Ecto neural progenitor cell (in vitro differentiated cells): Measurements from ENCODE around the gene OSM.

Experiments
- DNase-seq: peaks from one replicate; pipeline ENCODE4 v3.0.0-alpha.2; 2018; ENCODE audit warnings: low spot score

The OSM gene

DNA sequence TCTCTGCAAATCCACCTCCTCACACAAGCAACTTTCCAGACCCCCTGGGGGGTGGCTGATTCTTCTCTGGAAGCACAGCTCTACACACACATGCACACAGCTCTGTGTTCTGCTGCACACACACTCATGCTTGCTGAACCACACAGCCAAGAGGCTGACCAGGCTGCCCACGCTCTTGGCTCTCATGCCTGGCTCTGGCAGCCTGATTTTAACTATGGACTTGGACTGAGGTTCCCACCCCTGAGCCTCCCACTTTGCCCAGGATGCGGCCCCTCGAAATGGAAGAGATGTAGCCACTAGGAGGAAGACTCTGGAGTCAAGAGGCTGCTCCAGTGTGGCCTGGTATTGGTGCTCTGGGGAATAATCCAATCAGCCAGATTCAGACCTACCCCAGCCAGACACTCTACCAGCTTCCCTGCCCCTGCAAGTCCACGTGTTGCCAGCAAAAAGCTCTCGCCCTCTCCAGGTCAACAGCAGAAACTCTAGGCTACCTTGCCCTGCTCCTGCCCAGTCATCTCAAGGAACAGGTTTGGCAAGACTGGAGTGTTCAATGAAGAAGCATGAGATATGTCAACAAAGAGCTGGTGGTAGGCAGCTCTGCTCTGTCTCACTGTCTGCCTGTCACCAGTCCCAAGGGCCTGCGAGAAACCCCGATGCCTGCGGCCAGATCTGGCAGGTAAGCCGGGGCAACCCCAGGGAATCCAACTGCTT lies 31.5 kb upstream of the OSM start:
- no peak for DNase-seq

- no peak for DNase-seq
These were observed 30.8 kb upstream of the OSM start for GRCh38 chr22:30297276-30297990.

GRCh38 chr22:30296833-30297232 lies 30.2 kb upstream of the OSM start:
- no peak for DNase-seq

- no peak for DNase-seq
These were observed 29.7 kb upstream of the OSM start for GRCh38 chr22:30296324-30296723.

DNA sequence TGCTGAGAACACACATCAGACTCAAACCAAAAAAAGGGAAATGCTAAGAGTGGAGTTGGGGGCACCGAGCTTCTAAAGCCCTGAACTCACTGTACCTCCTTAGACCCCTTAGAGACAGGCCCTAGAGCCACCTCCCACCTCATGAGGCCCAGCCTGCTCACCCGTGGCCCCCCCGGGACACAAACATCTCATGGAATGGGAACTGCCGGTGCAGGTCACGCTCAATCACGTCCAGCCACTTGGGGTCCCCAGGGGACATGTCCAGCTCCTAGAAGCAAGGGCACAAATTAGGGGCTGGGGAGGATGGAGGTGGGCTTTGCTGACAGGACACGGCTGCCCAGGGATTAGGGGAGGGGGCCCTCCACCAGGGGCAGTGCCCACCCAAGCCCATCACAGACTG lies 28.9 kb upstream of the OSM start:
- no peak for DNase-seq

DNA sequence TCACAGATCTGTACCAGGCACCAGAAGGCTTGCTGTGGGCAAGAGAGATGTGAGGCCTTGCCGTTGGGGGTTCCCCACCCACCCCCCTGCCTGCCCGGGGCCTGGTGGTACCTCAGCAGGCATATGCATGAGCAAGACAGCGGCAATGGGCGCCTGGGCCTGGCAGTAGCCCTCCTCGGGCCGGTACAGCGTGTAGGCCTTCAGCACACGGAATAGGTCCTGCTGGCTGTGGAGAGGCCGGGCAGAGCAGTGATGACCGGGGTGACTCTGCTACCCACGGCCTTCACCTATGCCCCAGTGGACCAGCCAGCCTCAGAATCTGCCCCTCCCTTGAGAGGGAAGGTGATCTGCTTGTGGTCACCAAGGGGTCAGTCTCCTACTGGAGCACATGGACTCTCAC lies 28.2 kb upstream of the OSM start:
- DNase-seq = no peak

DNA sequence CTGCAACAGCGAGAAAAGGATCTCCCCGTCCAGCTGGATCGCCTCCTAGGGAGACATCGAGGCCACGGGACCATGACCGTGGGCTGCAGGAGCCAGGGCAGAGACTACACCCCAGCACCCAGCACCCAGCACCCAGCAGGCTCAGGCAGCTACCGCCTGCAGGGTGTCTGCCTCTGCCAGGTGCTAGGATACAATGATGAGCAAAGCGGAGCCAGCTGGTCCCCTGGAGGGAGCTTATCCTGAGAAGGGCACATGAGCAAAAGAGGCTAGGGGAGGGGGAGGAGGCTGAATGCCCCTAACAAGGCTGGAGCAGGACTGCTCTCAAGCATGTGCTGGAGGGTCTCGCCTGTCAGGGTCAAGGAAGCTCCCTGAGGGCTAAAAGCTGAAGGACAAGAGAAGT lies 27.4 kb upstream of the OSM start:
- no peak for DNase-seq

GRCh38 chr22:30293026-30293425 lies 26.4 kb upstream of the OSM start:
- no peak for DNase-seq

GRCh38 chr22:30292069-30292970 lies 25.7 kb upstream of the OSM start:
- no peak for DNase-seq

DNA sequence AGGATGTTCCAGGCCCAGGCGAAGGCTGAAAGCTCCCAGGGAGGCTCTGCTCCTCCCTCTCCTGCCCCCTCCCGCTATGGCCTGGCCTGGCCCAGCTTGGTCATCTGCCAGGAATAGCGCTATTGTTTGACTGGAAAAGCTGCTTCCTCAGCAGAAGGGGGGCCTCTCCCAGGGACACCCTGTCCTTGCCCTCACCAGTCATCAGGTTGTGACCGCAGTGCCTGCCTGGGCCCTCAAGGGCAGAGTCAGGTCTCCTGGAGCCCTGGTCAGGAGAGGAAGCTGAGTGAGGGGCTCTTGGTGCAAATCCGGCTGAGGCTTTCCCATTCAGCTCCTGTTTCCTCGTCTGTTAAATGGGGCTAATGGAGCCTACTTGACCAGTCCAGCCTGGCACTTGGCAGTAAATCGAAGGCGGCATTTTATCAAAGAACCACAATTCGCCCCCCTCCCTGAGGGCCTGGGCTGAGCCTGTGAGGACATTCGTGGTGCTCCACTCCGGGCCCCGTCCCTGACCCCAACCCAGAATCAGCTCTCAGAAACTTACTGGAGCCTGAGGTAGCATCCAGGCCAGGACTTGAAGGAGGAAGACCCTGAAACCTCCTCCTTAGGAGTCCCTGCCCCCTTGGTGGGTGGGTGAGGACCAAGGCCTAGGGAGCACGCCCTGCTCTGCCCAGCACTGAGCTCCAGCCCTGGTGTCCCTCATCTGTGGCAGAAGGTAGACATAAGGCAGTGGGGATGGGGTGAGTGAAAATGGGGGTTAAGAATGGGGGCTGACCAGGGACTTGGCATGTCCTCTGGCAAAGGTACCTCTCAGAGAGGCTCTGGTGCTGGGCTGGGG lies 24.6 kb upstream of the OSM start:
- no peak for DNase-seq

DNA sequence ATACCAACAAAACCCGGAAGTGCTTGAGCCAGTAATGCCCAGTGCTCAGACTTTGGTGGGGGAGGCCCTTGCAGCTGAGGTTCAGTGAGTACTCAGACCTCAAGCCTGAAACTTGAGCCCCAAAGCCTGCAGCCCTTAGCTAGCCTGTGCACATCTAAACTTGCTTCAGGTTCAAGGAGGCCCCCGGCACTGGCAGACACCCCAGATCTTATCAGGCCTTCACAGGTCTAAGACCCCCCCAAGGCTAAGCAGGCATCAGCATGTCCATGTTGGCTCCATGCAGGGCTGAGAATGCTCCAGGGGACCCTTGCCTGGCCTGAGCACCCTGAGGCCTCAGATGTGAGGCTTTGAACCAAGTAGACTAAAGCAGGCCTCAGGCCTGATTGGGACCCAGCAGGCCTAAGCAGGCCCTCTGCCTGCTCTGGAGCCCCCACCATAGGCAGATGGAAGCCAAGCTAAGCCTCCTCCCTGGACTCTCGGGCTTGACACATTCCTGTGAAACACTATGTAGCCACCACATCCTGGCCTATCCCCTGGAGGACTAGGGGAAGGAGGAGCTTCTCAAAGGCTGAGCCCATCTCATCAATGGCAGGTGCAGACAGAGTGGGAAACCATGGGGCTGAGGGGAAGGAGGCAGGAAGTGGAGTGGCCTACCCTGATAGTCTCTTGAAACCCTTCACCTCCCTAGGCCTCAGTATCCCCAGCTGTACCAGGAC lies 23.8 kb upstream of the OSM start:
- DNase-seq = no peak

DNA sequence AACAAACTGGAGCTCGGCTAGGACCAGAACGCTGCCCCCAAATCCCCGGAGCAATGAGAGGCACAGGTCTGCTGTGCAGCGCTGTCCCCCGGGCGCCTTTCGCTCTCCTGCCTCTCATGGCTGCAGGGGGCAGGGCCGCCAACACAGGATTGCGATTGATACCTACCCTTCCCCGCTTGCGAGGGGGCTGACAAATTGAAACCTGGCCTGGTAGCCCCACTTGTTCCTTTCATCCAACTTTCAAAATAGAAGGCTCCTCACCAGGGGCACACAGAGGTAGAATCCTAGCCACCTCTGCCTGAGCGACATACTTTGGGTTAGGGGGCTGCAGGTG lies 23.3 kb upstream of the OSM start:
- no peak for DNase-seq

DNA sequence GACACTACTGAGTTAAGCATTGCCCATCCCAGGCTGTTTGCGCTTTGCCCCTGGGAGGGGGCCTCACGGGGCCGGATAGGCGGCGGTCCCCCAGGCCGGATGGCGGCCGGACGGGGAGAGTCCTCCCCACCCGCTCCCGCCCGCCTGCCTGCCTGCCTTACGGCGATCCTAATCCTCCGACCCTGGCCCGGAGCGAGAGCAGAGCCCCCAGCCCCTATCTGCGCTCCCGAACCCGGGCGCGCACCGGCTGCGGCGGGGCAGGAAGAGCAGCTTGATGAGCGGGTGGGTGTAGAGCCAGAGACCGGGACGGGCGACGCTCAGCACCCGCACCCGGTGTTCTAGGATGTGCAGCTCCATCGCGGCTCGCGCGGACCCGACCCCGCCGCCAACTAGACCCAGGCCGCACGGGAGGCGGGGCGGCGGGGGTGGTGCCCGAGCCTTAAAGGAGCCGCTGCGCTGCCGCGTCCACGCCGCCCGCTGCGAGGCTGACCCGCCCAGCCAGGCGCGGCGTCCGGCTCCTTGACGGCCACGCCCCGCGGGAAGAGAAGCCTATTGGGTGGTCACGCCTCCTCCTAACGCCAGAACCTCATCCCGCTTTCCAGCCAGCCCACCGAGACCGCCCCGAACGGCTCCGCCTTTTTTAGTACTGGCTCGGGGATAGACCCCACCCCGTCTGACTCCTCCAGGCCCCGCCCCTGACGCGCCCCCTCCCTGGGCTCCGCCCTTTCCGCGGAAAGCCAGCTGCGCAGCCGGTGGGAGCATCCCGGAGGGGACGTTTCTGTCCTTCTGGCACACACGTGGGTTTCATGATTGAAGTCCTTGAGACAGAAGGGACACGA lies 22.7 kb upstream of the OSM start, which contains the start of gene CASTOR1:
CASTOR1 (minus strand) TSS at position 365 of the 839 bp plus-strand sequence; CDS start at position 357, 8 bp downstream.
- DNase-seq = peak; percentile 99

DNA sequence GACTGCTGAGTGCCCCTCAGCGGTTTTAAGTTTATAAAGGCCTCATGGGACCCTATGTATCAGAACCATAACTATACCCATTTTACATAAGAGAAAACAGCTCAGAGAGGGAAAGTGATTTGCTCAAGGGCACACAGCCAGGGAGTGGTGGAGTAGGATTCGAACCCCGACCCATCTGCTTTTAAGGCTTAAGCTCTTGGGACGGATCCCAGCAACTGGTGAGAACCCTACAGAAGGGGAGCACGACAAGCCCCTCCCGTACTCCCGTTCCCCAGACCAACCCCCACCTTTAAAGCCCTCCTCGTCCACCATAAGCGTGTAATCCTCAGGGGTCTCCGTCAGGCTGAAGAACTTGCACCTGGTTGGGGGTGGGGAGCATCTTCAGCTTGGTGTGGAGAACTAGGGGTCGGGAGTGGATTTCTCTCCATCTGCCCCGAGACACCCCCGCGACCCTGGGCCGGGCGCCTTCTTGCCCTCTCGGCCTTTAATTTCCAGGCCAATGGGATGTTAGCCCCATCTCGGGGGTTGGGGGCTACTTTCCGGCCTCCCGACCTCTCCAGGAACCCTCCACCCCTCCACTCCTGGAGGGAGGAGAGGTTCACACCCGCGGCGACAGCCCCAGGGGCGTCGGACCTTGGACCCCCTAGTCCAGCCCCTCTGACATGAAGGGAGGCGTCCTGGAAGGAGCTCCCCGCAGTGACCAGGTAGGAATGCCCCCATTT lies 21.9 kb upstream of the OSM start:
- DNase-seq = no peak

GRCh38 chr22:30287648-30288418 lies 21.2 kb upstream of the OSM start:
- peak; percentile 89 for DNase-seq

DNA sequence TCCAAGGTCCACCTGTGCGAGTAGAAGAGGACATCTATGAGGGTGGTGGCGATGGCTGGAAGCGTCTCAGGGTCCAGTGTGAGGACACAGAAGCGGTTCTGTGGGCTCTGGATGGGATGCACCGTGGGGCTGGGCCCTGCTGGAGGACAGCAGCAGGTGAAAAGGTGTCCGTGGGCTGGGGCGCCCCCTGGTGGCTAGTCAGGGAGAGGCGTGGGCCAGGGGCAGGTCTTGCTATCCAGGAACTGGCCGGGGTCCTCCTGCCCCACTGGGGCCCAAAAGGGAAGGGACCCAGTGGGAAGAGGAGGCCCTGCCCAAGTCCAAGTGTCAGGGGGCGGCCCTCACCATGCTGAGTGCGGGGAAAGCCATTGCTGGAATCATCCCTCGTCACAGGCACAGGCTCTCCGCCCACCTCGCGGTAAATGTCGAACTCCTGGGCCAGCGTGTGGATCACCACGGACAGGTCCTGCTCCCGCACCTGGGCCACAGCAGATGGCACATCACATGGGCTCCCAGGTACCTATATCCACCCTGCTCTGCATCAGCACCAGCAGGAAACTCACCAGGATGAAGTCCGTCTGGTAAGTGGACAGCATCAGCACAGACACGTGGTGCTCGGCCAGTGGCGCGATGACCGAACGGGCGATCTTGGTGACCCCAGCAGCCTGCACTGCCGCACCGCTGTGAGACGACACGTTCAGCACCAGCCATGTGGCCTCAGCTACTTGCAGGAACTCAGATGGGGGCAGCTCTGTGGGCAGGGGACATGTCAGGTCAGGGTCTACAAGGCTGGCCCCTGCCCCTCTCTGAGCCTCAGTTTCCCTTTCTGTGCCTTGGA lies 20.4 kb upstream of the OSM start:
- DNase-seq = peak; percentile 90

DNA sequence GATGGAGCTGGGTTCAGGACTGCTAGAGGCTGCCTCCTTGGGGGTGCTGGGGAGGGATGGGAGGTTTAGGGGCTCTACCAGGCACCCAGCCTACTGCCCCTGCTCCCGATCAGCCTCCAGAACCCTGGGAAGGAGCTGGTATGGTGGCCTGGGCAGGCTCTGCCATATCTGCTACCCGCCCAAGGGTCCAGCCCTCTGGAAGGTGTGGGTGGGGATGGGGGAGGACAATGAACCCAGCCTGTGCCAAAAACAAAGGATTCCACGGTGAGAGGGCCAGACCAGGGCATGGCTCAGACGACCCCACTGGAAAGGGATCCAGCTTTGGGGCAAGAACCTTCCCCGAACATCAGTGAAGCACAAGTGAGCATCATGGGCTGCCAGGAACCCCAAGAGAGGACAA lies 19.7 kb upstream of the OSM start:
- no peak for DNase-seq

DNA sequence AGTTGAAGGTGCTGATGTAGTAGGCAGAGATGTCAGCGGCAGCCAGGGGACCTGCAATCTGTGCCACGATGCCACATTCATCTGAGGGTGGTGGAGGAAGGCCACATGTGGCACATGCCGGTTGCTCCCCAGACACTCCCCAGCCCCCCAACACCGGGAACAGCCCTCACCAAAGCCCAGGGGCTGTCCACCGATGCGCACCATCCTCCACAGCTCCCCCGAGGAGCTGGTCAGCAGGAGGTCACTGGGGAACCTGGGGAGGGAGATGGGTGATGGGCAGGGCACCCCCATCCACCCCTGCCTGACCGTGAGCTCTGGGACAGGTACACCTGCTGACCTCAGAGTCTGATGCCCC lies 19.2 kb upstream of the OSM start:
- DNase-seq = no peak
